IMR-90 (cell line): ENCODE data around the gene KLHL40. TPM values are rescaled to one million over a fixed set of nuclear protein-coding genes. Genes with fewer than 3 reads are reported as not detected.

Experiments used
- ATAC-seq: fragments of 200-7000 bp; cut with Tn5 transposase; 2 replicates; pipeline ENCODE4 v1.9.1; 2020; ENCODE audit warnings: low read depth, mild to moderate bottlenecking, moderate library complexity
- BruUV-seq: library from RNA; stranded (reverse); fragments of 400-500 nt; replicated peaks from 2 replicates; lab custom pipeline; 2021; lab: Mats Ljungman, UMichigan
- CTCF ChIA-PET: fragments of 300-600 bp; formaldehyde crosslinking; extraction: SDS; loops from one replicate; lab custom pipeline; 2021; ENCODE audit warnings: antibody characterized with exemption; lab: Yijun Ruan, JAX
- POLR2A ChIA-PET: fragments of 300-600 bp; sonication (Branson Sonifier 250); formaldehyde crosslinking; loops from one replicate; lab custom pipeline; 2022; ENCODE audit warnings: antibody characterized with exemption; ENCODE audit not compliant: unreplicated experiment; lab: Charles Lee
- DNase-seq: peaks from one replicate; pipeline ENCODE4 v3.0.0; 2013
- H2AFZ ChIP-seq: replicated peaks from 2 replicates; pipeline ENCODE3; 2013; ENCODE audit warnings: low read length, mild to moderate bottlenecking; ENCODE audit not compliant: poor library complexity
- H2AK5ac ChIP-seq: 2 replicates; pipeline ENCODE4 v1.6.1; 2013; ENCODE audit warnings: low read depth, low read length, inconsistent platforms
- H2AK9ac ChIP-seq: replicated peaks from 2 replicates; pipeline ENCODE3; 2013; ENCODE audit warnings: mild to moderate bottlenecking, low read depth, low read length, moderate library complexity; ENCODE audit not compliant: poor library complexity
- H2BK120ac ChIP-seq: 2 replicates; pipeline ENCODE4 v1.6.1; 2013; ENCODE audit warnings: low read depth, low read length, inconsistent platforms
- H2BK15ac ChIP-seq: 3 replicates; pipeline ENCODE4 v1.6.1; 2013; ENCODE audit warnings: low read depth, low read length, inconsistent platforms
- H2BK20ac ChIP-seq: 2 replicates; pipeline ENCODE4 v1.6.1; 2013; ENCODE audit warnings: low read depth, mild to moderate bottlenecking, inconsistent platforms, low read length, moderate library complexity
- H2BK5ac ChIP-seq: 2 replicates; pipeline ENCODE4 v1.6.1; 2013; ENCODE audit warnings: mild to moderate bottlenecking, low read depth, low read length, inconsistent platforms; ENCODE audit not compliant: poor library complexity, severe bottlenecking
- H3K14ac ChIP-seq: replicated peaks from 2 replicates; pipeline ENCODE4 v1.6.1; 2013; ENCODE audit warnings: low read depth, low read length, inconsistent platforms
- H3K18ac ChIP-seq: 2 replicates; pipeline ENCODE4 v1.6.1; 2013; ENCODE audit warnings: low read depth, low read length, control low read depth
- H3K23ac ChIP-seq: 2 replicates; pipeline ENCODE4 v1.6.1; 2013; ENCODE audit warnings: low read depth, low read length, inconsistent platforms
- H3K27ac ChIP-seq: 2 replicates; pipeline ENCODE4 v1.5.1; 2013; ENCODE audit warnings: mild to moderate bottlenecking, control low read depth, low read length; ENCODE audit not compliant: insufficient read depth
- H3K27me3 ChIP-seq: 2 replicates; pipeline ENCODE4 v1.6.1; 2013; ENCODE audit warnings: low read length; ENCODE audit not compliant: control insufficient read depth, insufficient read depth
- H3K36me3 ChIP-seq: 2 replicates; pipeline ENCODE4 v1.6.1; 2013; ENCODE audit warnings: low read length, mixed read lengths; ENCODE audit not compliant: control insufficient read depth, insufficient read depth
- H3K4ac ChIP-seq: 2 replicates; pipeline ENCODE4 v1.6.1; 2013; ENCODE audit warnings: low read depth, low read length, inconsistent platforms
- H3K4me1 ChIP-seq: 2 replicates; pipeline ENCODE4 v1.6.1; 2013; ENCODE audit warnings: low read length, mixed read lengths; ENCODE audit not compliant: control insufficient read depth, insufficient read depth
- H3K4me2 ChIP-seq: 2 replicates; pipeline ENCODE4 v1.6.1; 2013; ENCODE audit warnings: low read depth, mild to moderate bottlenecking, control low read depth, low read length, moderate library complexity
- H3K4me3 ChIP-seq: 2 replicates; pipeline ENCODE4 v1.5.1; 2013; ENCODE audit warnings: low read depth, mild to moderate bottlenecking, control low read depth, low read length, moderate library complexity; ENCODE audit not compliant: insufficient read depth
- H3K56ac ChIP-seq: 2 replicates; pipeline ENCODE4 v1.6.1; 2013; ENCODE audit warnings: low read length, inconsistent platforms; ENCODE audit not compliant: insufficient read depth; ENCODE audit errors: extremely low read depth
- H3K79me1 ChIP-seq, 2 experiments: 2 replicates each; pipeline ENCODE4 v1.6.1; 2013; ENCODE audit warnings: low read length in 2 of 2, inconsistent platforms in 1 of 2, low read depth in 1 of 2
- H3K9ac ChIP-seq: 2 replicates; pipeline ENCODE4 v1.6.1; 2013; ENCODE audit warnings: low read depth, low read length, control low read depth
- H3K9me1 ChIP-seq: 2 replicates; pipeline ENCODE4 v1.6.1; 2013; ENCODE audit warnings: low read length, inconsistent platforms; ENCODE audit not compliant: insufficient read depth
- H3K9me3 ChIP-seq: 2 replicates; pipeline ENCODE4 v1.6.1; 2013; ENCODE audit warnings: low read length; ENCODE audit not compliant: control insufficient read depth, insufficient read depth
- H4K20me1 ChIP-seq: 2 replicates; pipeline ENCODE4 v1.6.1; 2013; ENCODE audit warnings: low read length, inconsistent platforms; ENCODE audit not compliant: insufficient read depth
- H4K5ac ChIP-seq: 2 replicates; pipeline ENCODE4 v1.6.1; 2013; ENCODE audit warnings: mild to moderate bottlenecking, low read depth, low read length, control low read depth
- H4K8ac ChIP-seq, 2 experiments: 2 replicates each; pipeline ENCODE4 v1.6.1; 2013; ENCODE audit warnings: low read depth in 2 of 2, low read length in 2 of 2, control low read depth in 1 of 2, inconsistent platforms in 1 of 2
- H4K91ac ChIP-seq: 2 replicates; pipeline ENCODE4 v1.6.1; 2013; ENCODE audit warnings: low read depth, low read length, inconsistent platforms; ENCODE audit not compliant: insufficient read depth
- CEBPB ChIP-seq: IDR thresholded peaks from 2 replicates; pipeline ENCODE4 v1.6.1; 2012; ENCODE audit warnings: low read depth, low read length, improper control_type of control experiment
- CTCF ChIP-seq: conservative IDR thresholded peaks from 2 replicates; pipeline ENCODE4 v1.5.1; 2012; ENCODE audit warnings: mild to moderate bottlenecking, low read depth, low read length, improper control_type of control experiment
- ELK1 ChIP-seq: fragments of 150-350 bp; IDR thresholded peaks from 2 replicates; pipeline ENCODE4 v1.6.1; 2016; ENCODE audit warnings: low read depth, mild to moderate bottlenecking, low read length, moderate library complexity, borderline replicate concordance
- FOS ChIP-seq: fragments of 150-350 bp; IDR thresholded peaks from 2 replicates; pipeline ENCODE4 v1.6.1; 2016; ENCODE audit warnings: low read depth, low read length
- MXI1 ChIP-seq: IDR thresholded peaks from 2 replicates; pipeline ENCODE4 v1.6.1; 2012; ENCODE audit warnings: low read depth, mild to moderate bottlenecking, low read length, moderate library complexity, borderline replicate concordance
- RFX5 ChIP-seq: IDR thresholded peaks from 2 replicates; pipeline ENCODE4 v1.8.0; 2012; ENCODE audit warnings: low read depth, mild to moderate bottlenecking, low read length, moderate library complexity
- dilution Hi-C: fragments of 300-500 bp; cut with HindIII; formaldehyde crosslinking; loops from one replicate; pipeline ENCODE4 v1.14.3; 2018; ENCODE audit warnings: low sequenced_read_pairs; ENCODE audit not compliant: unreplicated experiment
- in situ Hi-C: fragments of 300-500 bp; cut with MboI; formaldehyde crosslinking; loops from 3 replicates; pipeline ENCODE4 v1.14.3; 2019; ENCODE audit warnings: low sequenced_read_pairs, inconsistent platforms, mixed read lengths
- intact Hi-C: fragments of 100-400 bp; cut with micrococcal nuclease; formaldehyde crosslinking; loops from 2 replicates; pipeline ENCODE4 v1.10.0; 2022
- polyA plus RNA-seq, 3 experiments: library from polyadenylated mRNA; depleted of rRNA; stranded (reverse); fragments of >200 nt; gene quantifications; 2 replicates each; pipeline ENCODE4 v1.2.3, GENCODE V29; 2012; ENCODE audit warnings: low replicate concordance in 1 of 3
- total RNA-seq: library from RNA; depleted of rRNA; stranded (reverse); fragments of >200 nt; gene quantifications from 2 replicates; pipeline ENCODE4 v1.2.3, GENCODE V29; 2012

The KLHL40 gene
- total and polyA plus RNA-seq, 2 of the 4 experiments (the other 2 are of a cell fraction): not detected

GRCh38 chr3:42673082-42673481, 12.3 kb upstream of the KLHL40 start:
- H2BK5ac ChIP-seq: no peak overlapping the region
- no peaks in the 10 kb centered on the region for H4K20me1 ChIP-seq
- in situ Hi-C loops (no loop called here), dilution Hi-C loops (no loop called here), intact Hi-C loops (no loop called here)
- H2AFZ ChIP-seq: no peak overlapping the region
- no peak overlapping the region for H3K14ac ChIP-seq
- no peak overlapping the region for H2BK15ac ChIP-seq
- no peak overlapping the region for H2AK5ac ChIP-seq
- no peak overlapping the region for H3K56ac ChIP-seq
- peaks cover 5% of the 10 kb centered on the region for H3K9me3 ChIP-seq
- ChIA-PET POLR2A (no interaction called here), CTCF (no interaction called here)
- H4K91ac ChIP-seq: no peak overlapping the region
- H3K79me1 ChIP-seq: no peaks in the 10 kb centered on the region
- no peak overlapping the region for H4K8ac ChIP-seq
- H3K4ac ChIP-seq: no peak overlapping the region
- H3K9ac ChIP-seq: no peak overlapping the region
- H3K27me3 ChIP-seq: peaks cover 10% of the 10 kb centered on the region
- H3K36me3 ChIP-seq: no peaks in the 10 kb centered on the region
- no peak overlapping the region for H2AK9ac ChIP-seq
- no peak overlapping the region for H2BK20ac ChIP-seq
- TF ChIP-seq MXI1: no peak
- no peak for TF ChIP-seq ELK1
- TF ChIP-seq RFX5: no peak
- TF ChIP-seq FOS: no peak
- TF ChIP-seq CTCF: no peak
- no peak for TF ChIP-seq CEBPB
- no peak overlapping the region for H4K5ac ChIP-seq
- no peak for ATAC-seq
- no peak overlapping the region for H2BK120ac ChIP-seq
- H3K18ac ChIP-seq: no peak overlapping the region
- no peak for DNase-seq
- H3K4me2 ChIP-seq: no peak overlapping the region
- H3K9me1 ChIP-seq: no peaks in the 10 kb centered on the region
- no peak overlapping the region for H3K27ac ChIP-seq
- no peak overlapping the region for H3K4me3 ChIP-seq
- no peak overlapping the region for H3K23ac ChIP-seq
- BruUV-seq: no TSS peak
- H3K4me1 ChIP-seq: no peaks in the 10 kb centered on the region
